Measurements from ENCODE around the gene RAB31.

DNA sequence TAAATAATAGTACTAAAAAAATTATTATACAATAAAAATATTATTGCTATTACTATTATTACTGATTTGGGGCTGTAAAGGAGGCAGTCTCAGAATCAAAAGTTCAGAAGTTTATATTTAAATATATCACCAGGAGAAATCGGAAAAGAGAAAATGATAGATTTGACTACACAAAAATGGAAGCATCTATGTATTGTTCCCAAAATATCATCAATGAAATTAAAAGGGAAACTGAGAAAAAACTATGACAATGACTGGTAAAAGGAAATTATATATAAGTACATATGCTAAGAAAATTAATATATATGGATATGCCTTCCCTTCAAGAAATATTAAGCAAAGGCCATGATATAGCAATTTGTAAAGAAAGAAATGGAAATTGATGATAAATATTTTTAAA is 170.0 kb downstream of the RAB31 start:
- TF ChIP-seq, protein P1, sequence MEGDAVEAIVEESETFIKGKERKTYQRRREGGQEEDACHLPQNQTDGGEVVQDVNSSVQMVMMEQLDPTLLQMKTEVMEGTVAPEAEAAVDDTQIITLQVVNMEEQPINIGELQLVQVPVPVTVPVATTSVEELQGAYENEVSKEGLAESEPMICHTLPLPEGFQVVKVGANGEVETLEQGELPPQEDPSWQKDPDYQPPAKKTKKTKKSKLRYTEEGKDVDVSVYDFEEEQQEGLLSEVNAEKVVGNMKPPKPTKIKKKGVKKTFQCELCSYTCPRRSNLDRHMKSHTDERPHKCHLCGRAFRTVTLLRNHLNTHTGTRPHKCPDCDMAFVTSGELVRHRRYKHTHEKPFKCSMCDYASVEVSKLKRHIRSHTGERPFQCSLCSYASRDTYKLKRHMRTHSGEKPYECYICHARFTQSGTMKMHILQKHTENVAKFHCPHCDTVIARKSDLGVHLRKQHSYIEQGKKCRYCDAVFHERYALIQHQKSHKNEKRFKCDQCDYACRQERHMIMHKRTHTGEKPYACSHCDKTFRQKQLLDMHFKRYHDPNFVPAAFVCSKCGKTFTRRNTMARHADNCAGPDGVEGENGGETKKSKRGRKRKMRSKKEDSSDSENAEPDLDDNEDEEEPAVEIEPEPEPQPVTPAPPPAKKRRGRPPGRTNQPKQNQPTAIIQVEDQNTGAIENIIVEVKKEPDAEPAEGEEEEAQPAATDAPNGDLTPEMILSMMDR (IDR thresholded peaks at IDR 0.05): no peak
- TF ChIP-seq POLR2A (IDR thresholded peaks at IDR 0.05): no peak
